ENCODE results near the gene MAD1L1. TPM values are rescaled to one million over a fixed set of nuclear protein-coding genes. Genes with fewer than 3 reads are reported as not detected.

MAD1L1 gene
- total RNA-seq, 1 experiment from 2014 or later, result 50.8 TPM

- H2AFZ ChIP-seq, result no peak overlapping the region
- CTCF ChIA-PET, result no interaction called here
Observed at GRCh38 chr7:2093843-2094220, 138.9 kb downstream of the MAD1L1 start.

GRCh38 chr7:2093215-2093842 lies 139.4 kb downstream of the MAD1L1 start:
- intact Hi-C loops (cut with micrococcal nuclease; ENCODE audit: unreplicated experiment), result no loop called here
- no peak overlapping the region for H3K4me2 ChIP-seq
- TF ChIP-seq CTCF (conservative IDR thresholded peaks at IDR 0.05) (no peak), EZH2 (IDR thresholded peaks at IDR 0.05; ENCODE audit: low read depth) (no peak)
- no peaks in the 10 kb centered on the region for H3K79me2 ChIP-seq (ENCODE audit: low read depth)
- H3K36me3 ChIP-seq (ENCODE audit: low read depth), result no peaks in the 10 kb centered on the region
- no peaks in the 10 kb centered on the region for H3K4me1 ChIP-seq (replicated peaks; ENCODE audit: insufficient read depth)
- ChIA-PET CTCF (no interaction called here), POLR2A (ENCODE audit: unreplicated experiment) (no interaction called here)
- no peaks in the 10 kb centered on the region for H3F3A ChIP-seq (ENCODE audit: insufficient read depth, low read depth)
- no peaks in the 10 kb centered on the region for H3K9me3 ChIP-seq (ENCODE audit: insufficient read depth, low read depth)
- H4K20me1 ChIP-seq (ENCODE audit: insufficient read depth), result no peaks in the 10 kb centered on the region
- no peak overlapping the region for H3K27ac ChIP-seq
- H3K4me3 ChIP-seq, result no peak overlapping the region
- DNase-seq, result no peak
- no peaks in the 10 kb centered on the region for H3K27me3 ChIP-seq (ENCODE audit: insufficient read depth, low read depth)
- H3K9me2 ChIP-seq (ENCODE audit: insufficient read depth), result no peaks in the 10 kb centered on the region
- BruUV-seq (replicated peaks), result no TSS peak
- H2AFZ ChIP-seq, result no peak overlapping the region

More at GRCh38 chr7:2093843-2094220, 138.9 kb downstream of the MAD1L1 start:
- no peak overlapping the region for H3K4me2 ChIP-seq
- TF ChIP-seq EZH2 (IDR thresholded peaks at IDR 0.05; ENCODE audit: low read depth), result no peak
- TF ChIP-seq CTCF (conservative IDR thresholded peaks at IDR 0.05), result no peak
- H3K4me3 ChIP-seq, result no peak overlapping the region
- POLR2A ChIA-PET (ENCODE audit: unreplicated experiment), result no interaction called here
- no peaks in the 10 kb centered on the region for H4K20me1 ChIP-seq (ENCODE audit: insufficient read depth)
- no peak overlapping the region for H3K27ac ChIP-seq
- no peak for DNase-seq
- H3K36me3 ChIP-seq (ENCODE audit: low read depth), result no peaks in the 10 kb centered on the region
- no peaks in the 10 kb centered on the region for H3K9me3 ChIP-seq (ENCODE audit: insufficient read depth, low read depth)
- no peaks in the 10 kb centered on the region for H3K9me2 ChIP-seq (ENCODE audit: insufficient read depth)
- BruUV-seq (replicated peaks), result no TSS peak
- intact Hi-C loops (cut with micrococcal nuclease; ENCODE audit: unreplicated experiment), result no loop called here
- H3K4me1 ChIP-seq (replicated peaks; ENCODE audit: insufficient read depth), result no peaks in the 10 kb centered on the region
- H3K79me2 ChIP-seq (ENCODE audit: low read depth), result no peaks in the 10 kb centered on the region
- no peaks in the 10 kb centered on the region for H3K27me3 ChIP-seq (ENCODE audit: insufficient read depth, low read depth)
- no peaks in the 10 kb centered on the region for H3F3A ChIP-seq (ENCODE audit: insufficient read depth, low read depth)

GRCh38 chr7:2092279-2092678 lies 140.5 kb downstream of the MAD1L1 start:
- H2AFZ ChIP-seq, result no peak overlapping the region
- no peak overlapping the region for H3K4me2 ChIP-seq
- CTCF ChIA-PET, result no interaction called here
- no TSS peak for BruUV-seq (replicated peaks)
- H3K27ac ChIP-seq, result no peak overlapping the region
- POLR2A ChIA-PET (ENCODE audit: unreplicated experiment), result no interaction called here
- H3K79me2 ChIP-seq (ENCODE audit: low read depth), result no peaks in the 10 kb centered on the region
- H3K9me2 ChIP-seq (ENCODE audit: insufficient read depth), result no peaks in the 10 kb centered on the region
- DNase-seq, result no peak
- H3K4me1 ChIP-seq (replicated peaks; ENCODE audit: insufficient read depth), result no peaks in the 10 kb centered on the region
- H3F3A ChIP-seq (ENCODE audit: insufficient read depth, low read depth), result no peaks in the 10 kb centered on the region
- intact Hi-C loops (cut with micrococcal nuclease; ENCODE audit: unreplicated experiment), result no loop called here
- no peaks in the 10 kb centered on the region for H4K20me1 ChIP-seq (ENCODE audit: insufficient read depth)
- H3K4me3 ChIP-seq, result no peak overlapping the region
- TF ChIP-seq EZH2 (IDR thresholded peaks at IDR 0.05; ENCODE audit: low read depth), result no peak
- TF ChIP-seq CTCF (conservative IDR thresholded peaks at IDR 0.05), result no peak
- H3K9me3 ChIP-seq (ENCODE audit: insufficient read depth, low read depth), result no peaks in the 10 kb centered on the region
- no peaks in the 10 kb centered on the region for H3K27me3 ChIP-seq (ENCODE audit: insufficient read depth, low read depth)
- no peaks in the 10 kb centered on the region for H3K36me3 ChIP-seq (ENCODE audit: low read depth)

All from PC-9 (cell line).